HG03378 (cell line): ENCODE data around the gene TACR2.

Experiments used
- ATAC-seq: cut with Tn5 transposase; IDR thresholded peaks from one replicate; pipeline ENCODE4 v1.9.1; 2021; ENCODE audit warnings: mild to moderate bottlenecking, moderate library complexity; ENCODE audit not compliant: unreplicated experiment

The TACR2 gene

GRCh38 chr10:69416695-69417094 is at the start of gene TACR2:
Gene TACR2, minus strand, starts transcription at chr10:69416918. Its CDS starts 595 bp downstream, at chr10:69416323.
- no peak for ATAC-seq

DNA sequence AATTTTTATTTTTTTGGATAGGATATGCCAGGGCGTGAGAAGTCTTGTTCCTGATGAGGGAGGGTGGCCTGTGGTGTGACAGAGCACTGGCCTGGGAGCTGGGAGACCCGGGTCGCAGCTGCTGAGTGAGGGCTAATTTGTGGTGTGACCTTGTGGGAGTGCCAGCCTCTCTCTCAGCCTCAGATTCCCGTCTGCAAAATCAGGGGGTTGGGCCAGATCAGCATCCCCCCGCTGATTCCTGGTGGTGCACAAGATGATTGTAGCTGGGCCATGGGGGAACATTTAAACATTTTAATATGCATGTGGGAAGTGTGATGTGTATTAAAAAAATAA is 49.4 kb upstream of the TACR2 start:
- no peak for ATAC-seq

DNA sequence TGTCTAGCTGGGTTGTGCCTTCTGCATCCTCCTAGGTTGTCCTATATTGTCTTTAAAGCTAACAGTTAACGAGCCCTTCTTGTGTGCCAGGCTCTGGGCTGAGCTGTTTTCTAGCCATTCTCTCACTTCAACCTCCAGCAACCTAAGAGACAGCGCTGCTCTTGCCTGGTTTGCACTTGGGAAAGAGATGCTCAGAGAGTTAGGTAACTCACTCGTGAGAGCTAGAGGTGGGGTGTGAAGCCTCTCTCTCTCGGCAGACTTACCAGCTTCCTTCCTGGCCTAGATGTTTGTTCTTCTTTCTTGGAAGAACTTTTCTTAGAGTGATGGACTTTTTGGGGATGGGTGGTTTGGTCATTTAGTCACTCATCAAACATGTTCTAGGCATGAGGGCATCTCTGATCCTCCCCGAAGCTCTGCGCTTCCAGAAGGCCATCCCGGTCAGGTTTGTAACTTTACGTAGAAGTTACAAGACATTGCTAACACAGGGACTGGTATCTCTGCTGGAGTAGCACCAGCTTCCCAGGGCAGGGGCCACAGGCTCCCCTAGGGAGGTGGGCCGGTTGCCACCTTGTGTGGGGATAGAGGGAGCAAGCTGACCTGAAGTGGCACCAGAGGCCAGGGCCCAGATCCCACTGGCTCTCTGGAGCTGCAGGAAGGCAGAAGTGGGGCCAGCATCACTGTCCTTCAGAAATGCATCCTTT is 48.9 kb upstream of the TACR2 start:
- ATAC-seq = no peak

GRCh38 chr10:69464801-69465401 is 48.2 kb upstream of the TACR2 start:
- ATAC-seq = no peak

DNA sequence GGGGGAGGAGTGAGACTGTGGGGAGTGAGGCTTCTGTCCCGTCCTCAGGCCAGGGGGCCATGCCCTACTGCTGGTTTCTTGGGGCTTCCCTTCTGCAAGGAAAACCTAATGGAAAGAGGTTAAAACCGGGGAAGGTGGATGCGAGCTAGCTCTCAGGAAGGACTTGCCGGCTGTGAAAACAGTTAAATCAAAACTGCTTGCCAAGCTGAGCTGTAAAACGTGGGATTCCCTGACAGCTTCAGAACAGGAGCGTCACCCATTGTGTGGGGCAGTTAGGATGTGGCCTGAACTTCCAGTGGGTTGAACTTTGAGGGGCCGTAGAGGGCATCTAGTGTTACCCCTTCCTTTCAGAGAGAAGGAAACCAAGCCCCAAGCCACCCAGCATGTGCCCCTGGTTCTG is 47.7 kb upstream of the TACR2 start:
- no peak for ATAC-seq

GRCh38 chr10:69463886-69464285 is 47.2 kb upstream of the TACR2 start:
- ATAC-seq = no peak

GRCh38 chr10:69461243-69462025 is 44.7 kb upstream of the TACR2 start:
- no peak for ATAC-seq

DNA sequence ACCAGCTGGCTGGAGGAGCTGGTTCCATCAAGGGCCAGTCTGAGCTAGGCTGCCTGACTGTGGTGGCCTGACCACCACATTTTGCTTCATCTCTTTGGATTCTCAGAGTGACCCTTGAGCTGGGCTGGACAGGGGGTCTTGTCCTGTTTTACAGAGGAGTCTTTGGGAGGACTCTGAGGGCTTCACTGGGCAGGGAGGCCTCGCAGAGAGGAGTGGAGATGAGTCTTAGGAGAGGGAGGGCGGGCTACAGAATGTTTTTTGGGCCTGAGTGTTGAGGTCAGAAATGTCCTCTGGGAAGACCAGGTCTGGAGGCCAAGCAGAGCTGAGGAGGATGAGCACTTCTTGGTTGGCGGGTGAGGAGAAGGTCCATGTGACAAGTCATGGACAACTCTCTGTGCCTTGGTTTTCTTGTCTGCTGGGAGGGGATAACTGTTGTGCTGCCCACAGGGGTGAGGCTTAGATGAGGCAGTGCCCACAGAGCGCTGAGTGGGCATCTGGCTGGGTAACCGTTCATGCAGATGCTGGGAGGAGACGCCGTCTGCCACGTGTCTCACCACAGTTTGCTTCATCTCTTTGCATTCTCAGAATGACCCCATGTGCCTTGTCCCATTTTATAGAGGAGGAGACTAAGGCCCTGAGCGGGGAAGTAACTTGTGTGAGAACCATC is 44.0 kb upstream of the TACR2 start:
- no peak for ATAC-seq

- ATAC-seq = no peak
Measured at GRCh38 chr10:69459893-69460575, 43.3 kb upstream of the TACR2 start.

GRCh38 chr10:69459101-69459790 is 42.5 kb upstream of the TACR2 start:
- no peak for ATAC-seq

GRCh38 chr10:69458430-69459100 is 41.8 kb upstream of the TACR2 start:
- ATAC-seq = no peak

- ATAC-seq = no peak
Measured at GRCh38 chr10:69457771-69458237, 41.1 kb upstream of the TACR2 start.

DNA sequence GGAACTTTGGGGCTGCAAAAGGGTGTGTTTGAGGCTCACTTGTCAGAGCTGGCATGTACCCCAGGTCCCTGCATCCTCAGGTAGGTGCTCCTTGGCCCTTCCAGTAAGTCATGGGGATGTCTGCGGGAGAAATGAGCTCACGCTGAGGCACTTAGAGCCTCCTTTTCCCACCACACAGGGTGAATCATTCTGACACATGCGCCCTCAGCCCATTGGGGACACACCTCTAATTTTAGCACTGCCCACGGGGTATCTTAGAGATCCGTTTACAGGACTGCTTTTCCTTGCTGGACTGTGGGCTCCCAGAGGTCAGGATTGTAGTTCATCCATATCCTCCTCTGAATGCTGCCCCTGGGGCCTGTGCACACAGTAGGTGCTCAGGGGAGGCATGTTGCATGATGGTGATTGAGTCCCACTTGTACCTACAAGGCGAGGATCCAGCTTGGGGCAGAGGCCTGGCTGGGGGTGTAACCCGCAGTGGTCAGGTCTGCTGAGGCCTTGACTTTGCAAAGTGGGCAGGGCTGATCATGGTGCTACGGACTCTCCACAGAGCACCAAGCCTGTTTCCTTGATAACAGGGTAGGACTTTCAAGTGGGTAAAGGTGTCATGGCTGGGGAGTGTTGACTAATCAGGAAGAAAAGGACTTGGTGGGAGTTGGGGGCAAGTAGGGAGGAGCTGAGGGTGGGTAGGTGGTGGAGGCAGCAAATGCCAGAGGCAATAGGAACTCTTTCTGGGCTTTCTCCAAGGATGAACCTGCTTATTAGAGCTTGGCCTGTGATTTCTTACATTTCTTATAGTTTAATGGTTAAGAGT is 40.4 kb upstream of the TACR2 start:
- no peak for ATAC-seq

DNA sequence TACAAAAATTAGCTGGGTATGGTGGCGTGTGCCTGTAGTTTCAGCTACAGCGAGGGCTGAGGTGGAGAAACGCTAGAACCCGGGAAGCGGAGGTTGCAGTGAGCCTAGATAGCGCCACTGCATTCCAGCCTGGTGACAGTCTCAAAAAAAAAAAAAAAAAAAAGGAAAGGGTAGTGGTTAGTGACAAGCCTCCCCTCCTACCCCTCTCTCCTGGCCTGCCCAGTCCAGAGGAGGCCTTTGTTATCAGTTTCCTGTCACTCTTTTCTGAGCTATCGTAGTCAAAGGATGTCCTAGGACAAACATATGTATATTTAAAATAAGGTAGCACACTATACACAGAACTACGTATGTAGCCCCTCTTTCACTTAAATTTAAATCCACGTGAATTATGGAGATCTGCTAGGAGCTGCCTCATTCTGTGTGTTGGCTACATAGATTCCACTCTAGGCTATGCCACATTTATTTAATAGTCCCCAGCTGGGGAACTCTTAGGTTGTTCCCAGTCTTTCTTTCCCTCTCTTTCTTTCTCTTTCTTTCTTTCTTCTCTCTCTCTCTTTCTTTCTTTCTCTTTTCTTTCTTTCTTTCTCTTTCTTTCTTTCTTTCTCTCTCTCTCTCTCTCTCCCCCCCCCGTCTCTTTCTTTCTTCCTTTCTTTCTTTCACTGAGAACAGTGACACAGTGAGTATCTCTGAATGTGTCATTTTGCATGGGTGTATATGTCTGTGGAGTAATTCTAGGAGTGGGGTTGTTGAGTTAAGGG is 38.5 kb upstream of the TACR2 start:
- no peak for ATAC-seq

- no peak for ATAC-seq
Measured at GRCh38 chr10:69453795-69454194, 37.1 kb upstream of the TACR2 start.

GRCh38 chr10:69452676-69453415 is 36.1 kb upstream of the TACR2 start:
- ATAC-seq = no peak

DNA sequence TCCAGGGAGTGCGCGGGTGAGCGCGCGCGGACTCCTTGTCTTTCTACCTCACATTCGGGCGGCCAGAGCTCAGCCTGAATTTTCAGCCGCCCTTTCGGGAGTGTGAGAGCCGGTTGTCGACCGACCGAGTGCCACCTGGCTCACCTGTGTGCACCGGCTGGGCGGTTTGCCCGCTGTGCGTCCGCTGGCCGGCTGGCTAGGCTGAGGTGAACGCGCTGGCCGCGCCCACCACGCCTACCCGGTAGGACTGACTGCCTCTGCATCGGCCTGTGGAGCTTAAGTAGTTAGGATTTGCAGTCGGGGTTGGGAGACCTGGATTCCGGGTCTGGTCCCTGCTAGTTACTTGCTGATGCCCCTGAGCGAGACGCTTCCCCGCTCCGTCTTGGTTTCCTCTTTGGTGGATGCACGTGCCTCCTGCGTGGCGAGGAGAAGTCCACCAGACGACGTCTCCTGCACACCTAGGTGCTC is 35.1 kb upstream of the TACR2 start:
- ATAC-seq = no peak
